Cardiac muscle cell (in vitro differentiated cells and primary cell): Measurements from ENCODE around the gene ARHGEF11. TPM values are rescaled to one million over a fixed set of nuclear protein-coding genes. Genes with fewer than 3 reads are reported as not detected.

Experiments
- DNase-seq, 2 donors: peaks; one replicate each; pipeline versions ENCODE4 v3.0.0 to v3.0.0-alpha.2; 2010 to 2017; ENCODE audit warnings: low read depth in 1 of 2, low spot score in 1 of 2
- H3K27ac ChIP-seq: fragments of 200-600 bp; sonication (generic); 2 replicates; pipeline ENCODE4 v1.5.1; 2016
- H3K27me3 ChIP-seq: fragments of 200-600 bp; sonication (generic); 2 replicates; pipeline ENCODE4 v1.6.0; 2016; ENCODE audit warnings: control low read depth
- H3K36me3 ChIP-seq: fragments of 200-600 bp; sonication (generic); 2 replicates; pipeline ENCODE4 v1.5.1; 2016; ENCODE audit warnings: control low read depth
- H3K4me1 ChIP-seq: fragments of 200-600 bp; sonication (generic); 2 replicates; pipeline ENCODE4 v1.8.1; 2017; ENCODE audit warnings: low read depth, mild to moderate bottlenecking, mixed run types
- H3K4me3 ChIP-seq: fragments of 200-600 bp; sonication (generic); 2 replicates; pipeline ENCODE4 v1.5.1; 2016; ENCODE audit warnings: mild to moderate bottlenecking
- H3K9me3 ChIP-seq: fragments of 200-600 bp; sonication (generic); 2 replicates; pipeline ENCODE4 v1.5.1; 2017; ENCODE audit warnings: low read depth, mild to moderate bottlenecking, control low read depth
- polyA plus RNA-seq: library from polyadenylated mRNA; unstranded; fragments of >200 nt; fragmentation: Nextera tagmentation; extraction: Ambion mirVana; gene quantifications from 2 replicates; pipeline ENCODE4 v1.2.1, GENCODE V29; 2016
- total RNA-seq: library from RNA; depleted of rRNA; stranded (reverse); fragments of >200 nt; gene quantifications from 2 replicates; pipeline ENCODE4 v1.2.3, GENCODE V29; 2016
- TF ChIP-seq, protein P1 (sequence below): IDR thresholded peaks from 2 replicates; pipeline ENCODE4 v1.5.1; 2012; ENCODE audit warnings: low read depth, mild to moderate bottlenecking, low read length

Gene ARHGEF11
- total and polyA plus RNA-seq, 2 experiments from 2014 or later: 25.8 to 40.1 TPM

DNA sequence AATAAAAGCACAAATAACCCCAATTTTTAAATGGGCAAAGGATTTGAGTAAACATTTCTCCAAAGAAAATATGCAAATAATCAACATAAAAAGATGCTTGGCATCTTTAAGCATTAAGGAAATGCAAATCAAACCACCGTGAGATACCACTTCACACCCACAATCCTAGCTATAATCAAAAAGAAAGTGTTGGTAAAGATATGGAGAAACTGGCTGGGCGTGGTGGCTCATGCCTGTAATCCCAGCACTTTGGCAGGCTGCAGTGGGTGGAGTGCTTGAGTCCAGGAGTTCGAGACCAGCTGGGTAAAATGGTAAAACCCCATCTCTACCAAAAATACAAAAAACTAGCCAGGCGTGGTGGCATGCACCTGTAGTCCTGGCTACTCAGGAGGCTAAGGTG, 16.9 kb downstream of the ARHGEF11 start:
- Histone ChIP-seq H3K27me3 (no peaks in the 10 kb centered on the region), H3K9me3 (no peaks in the 10 kb centered on the region), H3K4me3 (no peak overlapping the region), H3K4me1 (no peaks in the 10 kb centered on the region), H3K36me3 (no peaks in the 10 kb centered on the region), H3K27ac (no peak overlapping the region)
- no peak for DNase-seq
- TF ChIP-seq, protein P1, sequence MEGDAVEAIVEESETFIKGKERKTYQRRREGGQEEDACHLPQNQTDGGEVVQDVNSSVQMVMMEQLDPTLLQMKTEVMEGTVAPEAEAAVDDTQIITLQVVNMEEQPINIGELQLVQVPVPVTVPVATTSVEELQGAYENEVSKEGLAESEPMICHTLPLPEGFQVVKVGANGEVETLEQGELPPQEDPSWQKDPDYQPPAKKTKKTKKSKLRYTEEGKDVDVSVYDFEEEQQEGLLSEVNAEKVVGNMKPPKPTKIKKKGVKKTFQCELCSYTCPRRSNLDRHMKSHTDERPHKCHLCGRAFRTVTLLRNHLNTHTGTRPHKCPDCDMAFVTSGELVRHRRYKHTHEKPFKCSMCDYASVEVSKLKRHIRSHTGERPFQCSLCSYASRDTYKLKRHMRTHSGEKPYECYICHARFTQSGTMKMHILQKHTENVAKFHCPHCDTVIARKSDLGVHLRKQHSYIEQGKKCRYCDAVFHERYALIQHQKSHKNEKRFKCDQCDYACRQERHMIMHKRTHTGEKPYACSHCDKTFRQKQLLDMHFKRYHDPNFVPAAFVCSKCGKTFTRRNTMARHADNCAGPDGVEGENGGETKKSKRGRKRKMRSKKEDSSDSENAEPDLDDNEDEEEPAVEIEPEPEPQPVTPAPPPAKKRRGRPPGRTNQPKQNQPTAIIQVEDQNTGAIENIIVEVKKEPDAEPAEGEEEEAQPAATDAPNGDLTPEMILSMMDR: no peak

DNA sequence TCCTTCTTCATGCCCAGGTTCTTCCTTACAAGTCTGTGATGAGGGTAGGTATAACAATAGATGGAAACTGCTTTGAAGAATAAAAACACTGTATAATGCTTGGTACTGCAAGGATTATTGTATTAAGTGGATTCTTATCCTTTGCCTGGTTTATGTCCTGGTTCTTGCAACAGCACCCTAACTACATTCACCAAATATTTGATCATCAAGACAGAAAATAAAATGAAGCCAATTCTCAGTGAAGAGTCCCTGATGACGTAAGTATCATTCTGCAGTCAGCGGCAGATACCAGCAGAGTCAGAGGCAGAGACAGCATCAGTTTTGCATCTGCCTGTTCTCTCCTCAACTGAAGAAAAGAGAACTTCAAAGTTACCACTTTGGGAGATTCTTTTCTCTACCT, 19.7 kb downstream of the ARHGEF11 start:
- no peak overlapping the region for H3K4me3 ChIP-seq
- no peaks in the 10 kb centered on the region for H3K36me3 ChIP-seq
- H3K27me3 ChIP-seq: no peaks in the 10 kb centered on the region
- H3K4me1 ChIP-seq: no peaks in the 10 kb centered on the region
- DNase-seq: peak in 1 of 2 donors; percentile 62
- no peak overlapping the region for H3K27ac ChIP-seq
- H3K9me3 ChIP-seq: no peaks in the 10 kb centered on the region
- TF ChIP-seq, protein P1: no peak

DNA sequence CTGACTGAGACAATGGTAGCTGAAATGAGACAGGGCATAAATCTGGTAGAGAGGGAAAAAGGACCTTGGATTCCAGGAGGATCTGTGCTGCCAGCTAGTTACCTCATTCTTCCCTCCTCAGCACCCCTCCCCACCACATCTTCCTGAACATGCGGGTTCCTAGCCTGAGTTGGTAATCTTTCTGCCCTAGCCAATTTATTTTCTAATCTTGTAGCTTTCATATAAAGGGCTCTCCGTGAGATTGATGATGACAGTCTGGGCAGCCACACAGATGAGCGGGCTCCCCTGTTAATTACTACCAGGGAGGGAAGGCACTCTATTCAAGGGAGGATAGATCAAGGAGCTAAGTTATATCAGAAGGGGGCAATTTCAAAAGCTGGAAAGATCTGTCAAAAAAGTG, 20.2 kb downstream of the ARHGEF11 start:
- no peak for DNase-seq
- TF ChIP-seq, protein P1: no peak
- Histone ChIP-seq H3K4me1 (no peaks in the 10 kb centered on the region), H3K36me3 (no peaks in the 10 kb centered on the region), H3K27ac (no peak overlapping the region), H3K4me3 (no peak overlapping the region), H3K27me3 (no peaks in the 10 kb centered on the region), H3K9me3 (no peaks in the 10 kb centered on the region)

DNA sequence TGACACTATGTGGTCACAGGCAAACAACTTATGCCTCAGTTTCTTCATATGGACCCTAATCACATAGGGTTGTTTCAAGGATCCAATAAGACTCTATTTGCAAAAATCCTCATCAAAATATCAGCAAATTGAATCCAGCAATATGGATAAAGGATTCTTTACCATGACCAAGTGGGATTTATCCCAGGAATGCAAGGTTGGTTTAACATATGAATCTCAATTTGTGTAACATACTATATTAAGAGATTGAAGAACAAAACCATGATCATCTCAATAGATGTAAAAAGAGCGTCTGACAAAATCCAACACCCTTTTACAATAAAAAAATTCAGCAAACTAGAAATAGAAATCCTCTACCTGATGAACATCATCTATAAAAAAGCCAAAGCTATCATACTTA, 23.9 kb downstream of the ARHGEF11 start:
- Histone ChIP-seq H3K4me1 (no peaks in the 10 kb centered on the region), H3K36me3 (no peaks in the 10 kb centered on the region), H3K4me3 (no peak overlapping the region), H3K27ac (no peak overlapping the region), H3K9me3 (no peaks in the 10 kb centered on the region), H3K27me3 (no peaks in the 10 kb centered on the region)
- DNase-seq: no peak
- TF ChIP-seq, protein P1: no peak

DNA sequence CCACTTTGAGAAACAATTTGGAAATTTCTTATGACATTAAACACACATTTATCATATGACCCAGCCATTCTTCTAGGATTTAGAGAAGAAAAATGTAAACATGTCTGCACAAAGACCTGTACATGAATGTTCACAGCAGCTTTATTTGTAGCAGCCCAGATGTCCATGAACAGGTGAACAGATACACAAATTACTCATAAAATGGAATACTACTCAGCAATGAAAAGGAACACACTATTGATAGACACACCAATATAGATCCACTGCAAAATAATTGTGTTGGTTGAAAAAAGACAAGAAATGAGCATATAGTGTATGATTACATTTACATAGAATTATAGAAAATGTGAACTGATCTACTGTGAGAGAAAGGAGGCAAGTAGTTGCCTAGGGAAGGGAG, 26.1 kb downstream of the ARHGEF11 start:
- Histone ChIP-seq H3K9me3 (no peaks in the 10 kb centered on the region), H3K27me3 (no peaks in the 10 kb centered on the region), H3K27ac (no peak overlapping the region), H3K4me3 (no peak overlapping the region), H3K36me3 (no peaks in the 10 kb centered on the region), H3K4me1 (no peaks in the 10 kb centered on the region)
- DNase-seq: no peak
- TF ChIP-seq, protein P1: no peak

DNA sequence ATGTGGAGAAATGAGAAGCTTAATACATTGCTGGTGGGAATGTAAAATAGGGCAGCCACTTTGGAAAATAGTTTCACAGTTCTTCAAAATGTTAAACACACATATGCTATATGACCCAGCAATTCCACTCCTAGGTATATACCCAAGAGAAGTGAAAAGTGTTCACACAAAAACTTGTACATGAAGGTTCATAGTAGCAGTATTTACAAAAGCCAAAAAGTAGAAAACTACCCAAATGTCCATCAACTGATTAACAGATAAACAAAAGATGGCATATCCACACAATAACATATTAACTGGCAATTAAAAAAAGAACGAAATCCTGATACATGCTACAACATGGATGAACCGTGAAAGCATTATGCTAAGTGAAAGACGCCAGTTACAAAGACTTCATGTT, 33.7 kb downstream of the ARHGEF11 start:
- TF ChIP-seq, protein P1: no peak
- H3K36me3 ChIP-seq: no peaks in the 10 kb centered on the region
- no peak for DNase-seq
- peaks cover 6% of the 10 kb centered on the region for H3K4me1 ChIP-seq
- no peaks in the 10 kb centered on the region for H3K27me3 ChIP-seq
- no peaks in the 10 kb centered on the region for H3K9me3 ChIP-seq
- no peak overlapping the region for H3K27ac ChIP-seq
- H3K4me3 ChIP-seq: no peak overlapping the region
